Thymus (tissue), 14 donors: ENCODE data around the gene NOL4L. TPM values are rescaled to one million over a fixed set of nuclear protein-coding genes. Genes with fewer than 3 reads are reported as not detected.

Source experiments
- DNase-seq, 9 donors: peaks; one replicate each; pipeline ENCODE4 v3.0.0-alpha.2; 2013; ENCODE audit warnings: low spot score in 9 of 9, low read depth in 6 of 9, missing footprints in 1 of 9
- H3K27ac ChIP-seq, 2 donors: one replicate each; pipeline ENCODE4 v1.5.1; 2013; ENCODE audit warnings: control low read depth in 1 of 2, low read depth in 1 of 2, low read length in 1 of 2, mild to moderate bottlenecking in 1 of 2, moderate library complexity in 1 of 2
- H3K27me3 ChIP-seq, 2 donors: one replicate each; pipeline ENCODE4 v1.5.1; 2013; ENCODE audit warnings: low read length in 1 of 2; ENCODE audit not compliant: control insufficient read depth in 2 of 2, insufficient read depth in 1 of 2
- H3K36me3 ChIP-seq, 2 donors: one replicate each; pipeline ENCODE4 v1.5.1; 2013; ENCODE audit warnings: low read length in 1 of 2, mild to moderate bottlenecking in 1 of 2, moderate library complexity in 1 of 2; ENCODE audit not compliant: control insufficient read depth in 2 of 2, insufficient read depth in 2 of 2
- H3K4me1 ChIP-seq, 2 donors: one replicate each; pipeline ENCODE4 v1.5.1; 2013; ENCODE audit warnings: low read length in 2 of 2; ENCODE audit not compliant: control insufficient read depth in 2 of 2, insufficient read depth in 2 of 2
- H3K4me3 ChIP-seq, 2 donors: one replicate each; pipeline ENCODE4 v1.5.1; 2013; ENCODE audit warnings: low read length in 2 of 2, control low read depth in 1 of 2, mild to moderate bottlenecking in 1 of 2
- H3K9me3 ChIP-seq, 2 donors: one replicate each; pipeline ENCODE4 v1.5.1; 2013; ENCODE audit warnings: low read length in 1 of 2, mild to moderate bottlenecking in 1 of 2; ENCODE audit not compliant: control insufficient read depth in 2 of 2, insufficient read depth in 1 of 2
- WGBS: extraction: QIAGEN DNeasy Blood & Tissue Kit; methylation state at CpG from one replicate; pipeline ENCODE4 v1.1.7; 2013; 5-methylcytosine and 5-hydroxymethylcytosine counted together
- long read RNA-seq, 10 donors: transcript quantifications; one replicate each; lab custom pipeline, GENCODE V29; 2026
- polyA plus RNA-seq: library from polyadenylated mRNA; stranded (reverse); fragments of 200-250 nt; gene quantifications from one replicate; pipeline ENCODE4 v1.2.3, GENCODE V29; 2013
- total RNA-seq: library from RNA; stranded (reverse); fragments of 120-200 nt; gene quantifications from one replicate; pipeline ENCODE4 v1.2.4, GENCODE V29; 2013
- donor health status: healthy.

NOL4L gene
- 12.4 TPM for total RNA-seq
- 14.1 TPM for polyA plus RNA-seq
- long read RNA-seq, donor 1 = 0 reads
- long read RNA-seq, donor 2, full-length matches to known transcripts = 2 of 28 reads
- long read RNA-seq, donor 2, partial matches to known transcripts = 26 of 28 reads
- long read RNA-seq, donor 2, other reads (novel, unspliced or antisense) = 0 of 28 reads
- long read RNA-seq, donor 3, full-length matches to known transcripts = 2 of 18 reads
- long read RNA-seq, donor 3, partial matches to known transcripts = 16 of 18 reads
- long read RNA-seq, donor 3, other reads (novel, unspliced or antisense) = 0 of 18 reads
- long read RNA-seq, donor 4, partial matches to known transcripts = 0 of 1 reads
- long read RNA-seq, donor 4, other reads (novel, unspliced or antisense) = 0 of 1 reads
- long read RNA-seq, donor 5, full-length matches to known transcripts = 4 of 4 reads
- long read RNA-seq, donor 5, partial matches to known transcripts = 0 of 4 reads
- long read RNA-seq, donor 5, other reads (novel, unspliced or antisense) = 0 of 4 reads
- long read RNA-seq, donor 6, full-length matches to known transcripts = 4 of 4 reads
- long read RNA-seq, donor 6, partial matches to known transcripts = 0 of 4 reads
- long read RNA-seq, donor 6, other reads (novel, unspliced or antisense) = 0 of 4 reads
- long read RNA-seq, donor 7 = 0 reads
- long read RNA-seq, donor 8, full-length matches to known transcripts = 2 of 2 reads
- long read RNA-seq, donor 8, partial matches to known transcripts = 0 of 2 reads
- long read RNA-seq, donor 8, other reads (novel, unspliced or antisense) = 0 of 2 reads
- long read RNA-seq, donor 9, full-length matches to known transcripts = 2 of 2 reads
- long read RNA-seq, donor 9, partial matches to known transcripts = 0 of 2 reads
- long read RNA-seq, donor 9, other reads (novel, unspliced or antisense) = 0 of 2 reads
- long read RNA-seq, donor 10, full-length matches to known transcripts = 1 of 1 reads
- long read RNA-seq, donor 10, partial matches to known transcripts = 0 of 1 reads
- long read RNA-seq, donor 10, other reads (novel, unspliced or antisense) = 0 of 1 reads

- Histone ChIP-seq H3K4me1 (peaks cover 34 to 48% of the 10 kb centered on the region in 2 donors), H3K27ac (peak within 1 kb of the TSS; percentile 26 to 55), H3K9me3 (no peaks in the 10 kb centered on the region), H3K36me3 (no peaks in the 10 kb centered on the region), H3K4me3 (peak within 1 kb of the TSS; percentile 76 to 93), H3K27me3 (peaks cover 0 to 4% of the 10 kb centered on the region in 2 donors)
- WGBS = 2% methylated on average over 78 of the region's 80 CpGs
- DNase-seq = peak in 5 of 9 donors; percentile 45 to 76 (median 57)
Observed at GRCh38 chr20:32585011-32585585, at the start of gene NOL4L. Gene NOL4L, minus strand, starts transcription at chr20:32585333. Its CDS starts 443 bp downstream, at chr20:32584890.

GRCh38 chr20:32634041-32634805 is 49.1 kb upstream of the NOL4L start:
- 95% methylated on average over 19 of the region's 19 CpGs for WGBS
- no peaks in the 10 kb centered on the region for H3K36me3 ChIP-seq
- no peak for DNase-seq

GRCh38 chr20:32632461-32633354 is 47.6 kb upstream of the NOL4L start:
- H3K36me3 ChIP-seq = no peaks in the 10 kb centered on the region
- 95% methylated on average over 16 of the region's 16 CpGs for WGBS

More at GRCh38 chr20:32634041-32634805, 49.1 kb upstream of the NOL4L start:
- Histone ChIP-seq H3K4me1 (peaks cover 0 to 3% of the 10 kb centered on the region in 2 donors), H3K9me3 (no peaks in the 10 kb centered on the region), H3K4me3 (no peak overlapping the region), H3K27ac (no peak overlapping the region), H3K27me3 (peaks cover 0 to 2% of the 10 kb centered on the region in 2 donors)

DNA sequence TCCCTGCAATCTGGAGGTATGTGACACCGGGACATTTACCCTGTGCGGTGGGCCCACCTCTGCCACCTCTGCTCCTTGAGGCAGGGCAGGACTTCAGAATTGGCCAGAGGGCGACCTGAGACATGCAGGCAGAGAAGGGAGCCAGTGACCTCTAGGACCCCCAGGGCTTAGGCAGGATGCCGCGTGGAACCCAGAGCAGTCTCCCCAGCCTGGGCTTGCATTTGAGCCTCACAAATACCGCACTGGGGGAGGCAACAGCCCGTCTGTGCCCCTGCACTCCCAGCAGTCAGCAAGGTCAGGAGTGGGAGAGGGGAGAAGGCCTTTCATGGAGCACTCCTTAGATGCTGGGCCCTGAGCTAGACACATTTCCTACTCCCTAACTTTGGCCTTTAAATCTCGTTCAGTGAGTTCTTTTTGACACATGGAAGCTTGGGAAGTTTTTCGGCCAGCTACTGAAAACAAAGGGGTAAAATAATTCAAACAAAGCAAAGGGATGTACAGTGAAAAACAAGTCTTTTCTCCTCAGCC is 46.9 kb upstream of the NOL4L start:
- WGBS = 96% methylated on average over 9 of the region's 9 CpGs
- peaks cover 12% of the 10 kb centered on the region in 2 donors for H3K4me1 ChIP-seq
- no peaks in the 10 kb centered on the region for H3K36me3 ChIP-seq
- no peak overlapping the region for H3K4me3 ChIP-seq
- no peaks in the 10 kb centered on the region for H3K9me3 ChIP-seq
- H3K27ac ChIP-seq = no peak overlapping the region
- peaks cover 2 to 13% of the 10 kb centered on the region in 2 donors for H3K27me3 ChIP-seq
- DNase-seq = no peak

More at GRCh38 chr20:32632461-32633354, 47.6 kb upstream of the NOL4L start:
- H3K4me1 ChIP-seq = peaks cover 5% of the 10 kb centered on the region in 2 donors
- no peaks in the 10 kb centered on the region for H3K9me3 ChIP-seq
- DNase-seq = no peak
- no peak overlapping the region for H3K4me3 ChIP-seq
- H3K27me3 ChIP-seq = peaks cover 2 to 6% of the 10 kb centered on the region in 2 donors
- no peak overlapping the region for H3K27ac ChIP-seq

DNA sequence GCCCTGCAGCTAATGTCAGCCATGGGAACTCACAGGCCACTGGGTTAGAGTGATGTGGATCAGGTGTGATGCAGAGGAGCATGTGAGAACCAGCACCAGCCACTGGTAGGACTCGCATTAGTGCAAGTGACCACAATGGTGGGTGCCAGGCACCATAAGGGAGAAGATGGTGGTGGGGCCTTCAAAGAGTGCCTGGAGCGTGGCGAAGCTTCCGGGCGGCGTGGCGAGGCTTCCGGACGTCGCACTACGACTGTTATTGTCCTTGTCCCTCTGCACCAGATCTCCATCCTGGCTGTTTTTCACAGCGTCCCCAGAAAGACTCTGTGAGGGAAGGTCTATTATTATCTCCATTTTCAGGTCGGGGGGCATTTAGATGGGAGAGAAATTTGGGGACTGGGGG is 44.7 kb upstream of the NOL4L start:
- DNase-seq = no peak
- H3K4me1 ChIP-seq = peaks cover 16% of the 10 kb centered on the region in 2 donors
- H3K4me3 ChIP-seq = no peak overlapping the region
- no peak overlapping the region for H3K27ac ChIP-seq
- no peaks in the 10 kb centered on the region for H3K36me3 ChIP-seq
- H3K9me3 ChIP-seq = peaks cover 0 to 10% of the 10 kb centered on the region in 2 donors
- peaks cover 2 to 24% of the 10 kb centered on the region in 2 donors for H3K27me3 ChIP-seq
- 97% methylated on average over 13 of the region's 13 CpGs for WGBS

DNA sequence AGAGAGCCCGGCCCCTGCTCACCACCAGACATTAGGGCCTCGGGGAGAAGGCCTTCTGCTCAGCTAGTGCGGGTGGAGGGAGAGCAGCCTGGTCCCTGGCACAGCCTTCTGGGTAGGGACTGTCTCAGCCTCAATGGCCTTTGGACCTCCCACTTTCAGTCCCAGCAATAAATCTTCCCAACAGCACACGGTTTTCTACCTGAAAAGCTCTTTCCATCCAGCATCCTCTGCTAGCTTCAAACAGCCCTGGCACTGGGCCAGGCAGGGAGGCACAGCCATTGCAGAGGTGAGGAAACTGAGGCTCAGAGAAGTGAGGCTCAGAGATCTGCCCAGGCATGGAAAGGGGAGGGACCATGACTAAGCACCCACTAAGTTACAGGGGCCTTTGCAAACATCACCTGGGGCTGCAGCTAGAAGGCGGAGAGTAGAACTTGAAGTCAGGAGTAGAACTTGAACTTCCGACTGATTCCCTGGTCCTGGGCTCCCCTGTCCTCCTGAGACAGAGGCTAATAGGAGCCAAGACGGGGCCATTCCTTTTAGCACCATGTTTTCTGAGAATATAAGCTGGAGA is 43.9 kb upstream of the NOL4L start:
- Histone ChIP-seq H3K4me1 (peaks cover 16% of the 10 kb centered on the region in 2 donors), H3K9me3 (peaks cover 0 to 10% of the 10 kb centered on the region in 2 donors), H3K4me3 (no peak overlapping the region), H3K27ac (no peak overlapping the region), H3K27me3 (peaks cover 2 to 24% of the 10 kb centered on the region in 2 donors), H3K36me3 (no peaks in the 10 kb centered on the region)
- 76% methylated on average over 7 of the region's 7 CpGs for WGBS
- DNase-seq = no peak

GRCh38 chr20:32626859-32627636 is 41.9 kb upstream of the NOL4L start:
- Histone ChIP-seq H3K27ac (peak overlapping the region in 1 of 2 donors; percentile 2), H3K9me3 (peaks cover 0 to 10% of the 10 kb centered on the region in 2 donors), H3K36me3 (no peaks in the 10 kb centered on the region), H3K27me3 (peaks cover 2 to 24% of the 10 kb centered on the region in 2 donors), H3K4me1 (peaks cover 16% of the 10 kb centered on the region in 2 donors), H3K4me3 (no peak overlapping the region)
- DNase-seq = peak in 2 of 9 donors; percentile 19 to 49
- 4% methylated on average over 26 of the region's 26 CpGs for WGBS
